Activated CD8-positive, alpha-beta memory T cell treated with anti-CD3 and anti-CD28 coated beads for 48 hours (primary cell): ENCODE results near the gene TSKS.

Experiments used
- DNase-seq, 3 experiments: peaks; one replicate each; pipeline ENCODE4 v3.0.0-alpha.2; 2020; ENCODE audit warnings: low read depth in 2 of 3, low spot score in 2 of 3

TSKS gene

GRCh38 chr19:49718991-49719390 is 44.1 kb downstream of the TSKS start:
- DNase-seq: no peak

- DNase-seq: no peak
Measured at GRCh38 chr19:49718511-49718910, 44.6 kb downstream of the TSKS start.

GRCh38 chr19:49716154-49716553 is 47.0 kb downstream of the TSKS start:
- no peak for DNase-seq

GRCh38 chr19:49713236-49713845 is 49.8 kb downstream of the TSKS start:
- DNase-seq: no peak

GRCh38 chr19:49712397-49712859 is 50.7 kb downstream of the TSKS start:
- no peak for DNase-seq

- DNase-seq: no peak
Measured at GRCh38 chr19:49710372-49710951, 52.6 kb downstream of the TSKS start.

GRCh38 chr19:49705919-49706318 is 57.2 kb downstream of the TSKS start:
- no peak for DNase-seq

GRCh38 chr19:49704888-49705642 is 58.0 kb downstream of the TSKS start:
- no peak for DNase-seq

GRCh38 chr19:49701271-49701786 is 61.8 kb downstream of the TSKS start:
- DNase-seq: no peak

GRCh38 chr19:49700563-49700962 is 62.5 kb downstream of the TSKS start:
- DNase-seq: no peak

GRCh38 chr19:49699364-49699763 is 63.7 kb downstream of the TSKS start:
- DNase-seq: no peak

GRCh38 chr19:49696865-49697264 is 66.2 kb downstream of the TSKS start:
- DNase-seq: no peak

GRCh38 chr19:49696115-49696514 is 67.0 kb downstream of the TSKS start:
- DNase-seq: no peak

GRCh38 chr19:49692147-49692506 is 71.0 kb downstream of the TSKS start:
- DNase-seq: no peak

- DNase-seq: no peak
Measured at GRCh38 chr19:49691243-49692146, 71.6 kb downstream of the TSKS start.

- no peak for DNase-seq
Measured at GRCh38 chr19:49690656-49691242, 72.4 kb downstream of the TSKS start, which contains the start of gene CPT1C. Gene CPT1C (plus strand): TSS chr19:49691116. CDS start chr19:49692253, 1,137 bp downstream.

GRCh38 chr19:49690079-49690655 is 72.9 kb downstream of the TSKS start:
- no peak for DNase-seq
